GM19099 (cell line): ENCODE results near the gene RAD23A.

Experiments used
- POLR2A ChIP-seq: IDR thresholded peaks from 3 replicates; pipeline ENCODE4 v1.6.1; 2011; ENCODE audit warnings: low read depth; ENCODE audit not compliant: insufficient read length; ENCODE audit errors: extremely low read depth

RAD23A gene

DNA sequence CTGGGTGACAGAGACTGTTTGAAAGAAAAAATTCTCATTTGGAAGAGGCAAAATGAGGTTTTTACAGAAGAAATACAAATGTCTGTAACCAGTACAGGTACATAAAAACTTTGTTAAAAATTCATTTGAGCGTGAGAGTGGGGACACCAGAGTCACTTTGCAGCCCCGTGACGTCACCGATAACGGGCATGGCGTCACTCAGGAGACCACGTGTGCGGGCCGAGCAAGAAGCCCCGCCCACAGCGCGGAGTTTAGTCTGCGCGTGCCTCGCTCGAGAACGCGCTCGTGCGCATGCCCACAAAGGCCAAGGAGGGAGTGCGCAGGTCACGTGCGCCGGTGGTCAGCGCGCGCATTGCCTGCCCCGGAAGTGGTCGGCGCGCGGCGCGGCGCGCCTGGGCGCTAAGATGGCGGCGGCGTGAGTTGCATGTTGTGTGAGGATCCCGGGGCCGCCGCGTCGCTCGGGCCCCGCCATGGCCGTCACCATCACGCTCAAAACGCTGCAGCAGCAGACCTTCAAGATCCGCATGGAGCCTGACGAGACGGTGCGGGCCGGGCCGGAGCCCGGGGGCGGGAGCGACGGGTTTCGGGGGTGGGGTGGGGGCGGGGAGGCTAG lies at the start of gene RAD23A:
Gene RAD23A (plus strand): TSS at position 384 of the 613 bp plus-strand sequence. CDS start 87 bp downstream, at position 471.
- peak; percentile 96 for TF ChIP-seq POLR2A

DNA sequence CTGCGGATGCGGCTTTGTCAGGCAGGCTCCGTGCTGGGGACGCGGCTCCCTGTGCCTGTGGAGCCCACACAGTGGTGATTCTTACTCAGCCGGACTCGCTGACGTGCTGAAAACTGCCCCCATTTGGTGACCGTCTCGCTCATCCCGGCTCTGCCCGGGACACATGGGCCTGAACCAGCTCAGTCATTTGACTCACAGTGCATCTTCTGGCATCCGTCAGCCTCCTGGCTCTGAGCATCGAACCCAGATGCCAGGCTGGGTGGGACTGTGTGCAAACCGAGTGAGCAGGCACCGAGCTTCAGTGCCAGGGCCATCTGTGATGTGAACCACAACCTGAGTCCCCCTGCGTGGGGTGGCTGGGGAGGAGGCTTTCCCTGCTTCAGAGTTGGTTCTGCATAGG lies 49.2 kb upstream of the RAD23A start:
- TF ChIP-seq POLR2A, result no peak

DNA sequence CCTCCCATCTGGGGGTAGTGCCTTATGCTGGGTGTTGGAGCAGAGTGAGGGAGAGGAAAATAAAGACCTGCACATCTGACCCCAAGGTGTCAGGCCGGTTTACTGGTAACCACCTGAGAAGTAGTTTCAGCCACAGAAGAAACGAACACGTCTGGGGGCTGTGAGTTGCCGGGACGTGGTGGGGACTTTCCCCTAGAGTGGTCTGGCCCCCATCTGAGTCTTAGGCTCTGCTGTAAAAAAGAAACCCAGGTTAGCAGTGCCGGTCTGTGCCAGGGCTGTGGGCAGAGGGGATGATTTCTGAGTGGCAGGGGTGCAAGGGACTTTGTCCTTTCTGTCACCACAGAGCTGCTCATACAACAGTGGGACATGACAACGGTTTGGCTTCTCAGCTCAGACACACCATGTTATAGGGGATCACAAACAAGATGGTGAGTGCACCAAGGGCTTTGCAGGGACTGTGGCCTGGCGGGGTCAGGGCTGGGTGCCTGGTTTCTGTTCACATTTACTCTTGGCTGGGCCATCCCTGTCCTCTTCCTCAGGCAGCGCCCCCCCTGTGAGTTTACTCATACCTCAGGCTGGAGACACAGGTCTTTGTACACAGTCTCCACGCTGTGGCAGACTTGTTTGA lies 45.7 kb upstream of the RAD23A start:
- no peak for TF ChIP-seq POLR2A

DNA sequence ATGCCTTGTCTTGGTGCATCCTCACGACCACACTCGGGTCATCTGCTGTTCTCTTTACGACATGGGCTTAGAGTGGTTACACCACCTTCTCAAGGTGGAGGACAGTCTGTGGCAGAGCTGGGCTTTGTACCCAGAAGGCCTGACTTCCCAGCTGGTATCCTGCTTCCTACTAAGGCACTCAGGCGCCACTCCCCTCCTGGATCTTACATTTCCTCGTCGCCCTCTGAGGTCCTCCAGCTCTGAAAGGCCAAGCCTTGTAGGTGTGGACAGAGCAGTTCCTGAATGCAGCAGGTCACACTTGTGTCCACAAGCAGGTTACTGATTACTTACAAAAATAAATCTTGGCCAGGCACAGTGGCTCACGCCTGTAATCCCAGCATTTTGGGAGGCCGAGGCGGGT lies 38.5 kb upstream of the RAD23A start:
- TF ChIP-seq POLR2A, result no peak

DNA sequence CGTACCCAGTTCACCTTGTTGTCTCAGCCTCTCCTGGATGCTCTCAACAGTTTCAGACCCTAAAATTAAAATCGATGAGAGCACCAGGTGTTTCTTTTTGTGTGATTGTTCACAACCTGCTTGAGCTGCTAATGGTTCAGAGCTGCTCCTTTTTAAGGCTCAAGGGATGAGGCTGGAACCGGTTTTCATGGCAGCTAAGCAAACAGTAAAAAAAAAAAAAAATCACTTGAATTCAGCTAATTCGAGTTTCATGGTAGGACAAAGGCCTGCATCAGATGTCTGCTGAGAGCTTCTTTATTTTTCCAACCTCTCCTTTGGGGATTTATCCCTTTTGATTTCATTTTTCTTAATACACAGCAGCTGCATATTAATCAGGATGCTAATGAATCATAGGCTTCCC lies 33.1 kb upstream of the RAD23A start:
- no peak for TF ChIP-seq POLR2A

DNA sequence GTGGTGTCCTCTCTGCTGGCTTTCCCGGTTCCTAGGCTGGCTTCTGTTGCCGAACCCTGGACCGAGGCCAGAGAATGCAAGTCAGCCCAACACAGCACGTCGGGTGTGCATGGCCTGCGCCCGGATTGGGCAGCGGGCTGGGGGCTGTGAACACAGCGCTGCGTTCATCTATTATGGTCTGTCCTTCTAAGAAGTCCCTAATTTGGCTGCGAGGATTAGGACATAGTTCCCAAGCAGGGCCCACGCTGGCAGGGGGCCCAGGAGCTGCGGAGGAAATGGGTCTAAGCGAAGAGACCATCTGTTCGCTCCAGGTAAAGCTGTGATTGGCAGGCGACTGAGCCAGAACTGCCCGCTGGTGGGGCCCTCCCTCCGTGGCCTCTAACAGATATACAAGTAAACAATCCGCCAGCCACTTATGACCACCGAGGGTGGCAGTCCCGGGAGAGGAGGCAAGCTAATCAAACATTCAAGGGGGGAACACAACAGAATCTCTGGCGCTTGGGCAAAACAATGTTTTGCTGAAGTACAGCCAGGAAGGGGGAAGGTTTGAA lies 32.6 kb upstream of the RAD23A start:
- no peak for TF ChIP-seq POLR2A

DNA sequence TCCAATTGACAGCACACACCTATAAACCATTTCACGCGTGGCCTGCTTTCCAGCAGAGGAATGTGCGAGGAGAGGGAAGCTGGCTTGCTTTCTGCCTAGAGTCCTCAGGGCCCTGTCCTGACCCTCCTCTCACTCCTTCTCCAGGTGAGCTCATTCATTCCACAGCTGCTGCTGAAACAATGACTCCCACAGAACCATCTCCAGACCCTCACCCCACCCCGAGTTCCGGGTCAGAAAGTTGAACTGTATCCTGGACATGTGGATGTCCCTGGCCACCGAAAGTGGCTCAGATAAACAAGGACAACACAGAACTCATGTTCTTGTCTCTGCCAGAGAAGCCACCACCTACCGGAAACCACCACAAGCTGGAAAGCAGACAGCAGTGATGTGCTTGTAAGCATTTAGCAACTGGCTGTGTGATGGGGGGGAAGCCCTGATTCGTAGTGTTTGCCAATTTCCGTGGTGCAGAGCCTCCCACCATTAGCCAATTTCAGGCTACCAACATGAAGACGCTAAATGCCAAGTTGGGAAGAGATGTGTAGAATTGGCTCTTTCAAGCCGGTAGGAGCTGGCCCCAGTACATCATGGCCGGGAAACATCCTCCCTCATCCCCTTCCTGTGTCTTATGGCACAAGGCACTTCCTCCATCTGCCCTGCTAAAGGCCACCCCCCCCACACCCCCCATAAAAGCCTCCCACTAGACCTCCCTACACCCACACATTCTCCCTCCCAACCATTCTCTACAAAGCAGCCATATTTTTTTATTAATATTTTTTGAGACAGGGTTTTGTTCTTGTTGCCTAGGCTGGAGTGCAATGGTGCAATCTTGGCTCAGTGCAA lies 31.6 kb upstream of the RAD23A start:
- TF ChIP-seq POLR2A, result no peak

DNA sequence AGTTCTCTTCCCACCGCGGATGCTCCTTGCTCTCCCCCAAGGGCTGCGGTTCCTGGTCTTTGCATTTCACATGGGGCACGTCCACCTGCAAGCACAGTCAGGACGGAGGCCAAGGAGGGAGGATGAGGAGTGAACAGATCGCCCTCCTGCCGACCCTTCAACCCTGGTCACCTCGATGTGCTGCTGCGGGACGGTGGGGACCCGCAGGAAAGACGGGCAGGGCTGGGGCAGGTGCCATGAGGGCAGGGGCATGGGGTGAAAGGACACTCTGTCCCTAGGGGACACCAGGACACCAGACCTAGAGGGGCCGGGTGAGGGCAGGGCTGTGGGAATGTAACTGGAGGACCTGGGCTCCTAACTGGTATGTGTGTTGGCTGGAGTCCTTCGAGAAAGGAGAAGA lies 27.4 kb upstream of the RAD23A start:
- no peak for TF ChIP-seq POLR2A

DNA sequence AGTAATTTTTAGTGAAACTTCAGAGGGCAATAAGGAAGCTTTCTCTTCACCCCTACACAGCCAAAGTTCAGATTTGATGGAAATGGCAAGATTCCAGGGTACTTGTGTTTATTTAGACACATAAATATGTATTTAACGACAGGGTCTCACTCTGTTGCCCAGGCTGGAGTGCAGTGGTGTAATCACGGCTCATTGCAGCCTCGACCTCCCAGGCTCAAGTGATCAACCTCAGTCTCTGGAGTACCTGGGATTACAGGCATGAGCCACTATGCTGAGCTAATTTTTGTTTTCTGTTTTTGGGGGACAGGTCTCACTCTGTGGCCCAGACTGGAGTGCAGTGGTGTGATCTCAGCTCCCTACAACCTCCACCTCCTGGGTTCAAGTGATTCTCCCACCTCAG lies 24.6 kb upstream of the RAD23A start:
- TF ChIP-seq POLR2A, result no peak

DNA sequence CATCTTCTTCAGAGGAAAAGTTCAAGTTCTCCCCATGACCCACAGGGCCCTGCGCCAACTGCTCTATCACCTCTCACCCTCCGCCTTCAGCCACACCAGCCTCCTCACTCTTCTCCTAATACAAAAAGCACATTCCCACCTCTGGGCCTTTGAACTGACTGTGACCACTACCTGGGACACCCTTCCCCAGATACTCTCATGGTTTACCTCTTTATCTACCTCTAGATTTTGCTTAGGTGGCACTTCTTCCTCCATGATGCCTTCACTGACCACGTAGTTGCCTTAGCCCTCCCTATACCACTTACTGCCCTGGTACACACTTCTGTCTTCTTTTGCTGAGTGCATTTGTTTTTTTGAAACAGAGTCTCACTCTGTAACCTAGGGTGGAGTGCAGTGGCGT lies 22.7 kb upstream of the RAD23A start:
- no peak for TF ChIP-seq POLR2A

DNA sequence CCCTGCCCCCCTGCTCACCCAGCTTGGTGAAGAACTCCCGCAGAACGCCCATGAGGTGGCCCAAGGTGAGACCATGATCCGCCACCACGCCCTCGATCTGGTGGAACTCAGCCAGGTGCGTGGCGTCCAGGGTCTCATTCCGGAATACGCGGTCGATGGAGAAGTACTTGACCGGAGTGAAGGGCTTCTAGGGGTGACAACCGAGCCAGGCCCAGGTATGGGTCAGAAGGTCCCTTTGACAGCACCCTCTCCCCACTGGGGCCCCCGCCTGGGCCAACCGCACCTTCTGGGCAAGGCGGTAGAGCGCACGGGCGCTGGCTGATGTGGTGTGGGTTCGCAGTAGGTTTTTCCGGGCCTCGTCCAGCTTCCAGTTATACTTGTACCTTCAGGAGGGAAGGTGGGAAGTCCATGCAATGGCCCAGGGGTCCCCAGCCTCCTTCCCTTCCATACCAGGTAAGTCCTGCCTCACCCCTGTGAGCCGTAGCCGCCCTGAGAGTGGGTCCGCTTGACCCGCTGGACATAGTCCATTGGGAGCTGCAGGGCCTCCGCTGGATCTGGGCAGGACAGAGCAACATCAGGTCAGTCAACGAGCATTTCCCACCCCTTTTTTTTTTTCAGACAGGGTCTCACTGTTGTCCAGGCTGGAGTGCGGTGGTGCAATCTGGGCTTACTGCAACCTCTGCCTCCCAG lies 20.9 kb upstream of the RAD23A start:
- TF ChIP-seq POLR2A, result no peak

DNA sequence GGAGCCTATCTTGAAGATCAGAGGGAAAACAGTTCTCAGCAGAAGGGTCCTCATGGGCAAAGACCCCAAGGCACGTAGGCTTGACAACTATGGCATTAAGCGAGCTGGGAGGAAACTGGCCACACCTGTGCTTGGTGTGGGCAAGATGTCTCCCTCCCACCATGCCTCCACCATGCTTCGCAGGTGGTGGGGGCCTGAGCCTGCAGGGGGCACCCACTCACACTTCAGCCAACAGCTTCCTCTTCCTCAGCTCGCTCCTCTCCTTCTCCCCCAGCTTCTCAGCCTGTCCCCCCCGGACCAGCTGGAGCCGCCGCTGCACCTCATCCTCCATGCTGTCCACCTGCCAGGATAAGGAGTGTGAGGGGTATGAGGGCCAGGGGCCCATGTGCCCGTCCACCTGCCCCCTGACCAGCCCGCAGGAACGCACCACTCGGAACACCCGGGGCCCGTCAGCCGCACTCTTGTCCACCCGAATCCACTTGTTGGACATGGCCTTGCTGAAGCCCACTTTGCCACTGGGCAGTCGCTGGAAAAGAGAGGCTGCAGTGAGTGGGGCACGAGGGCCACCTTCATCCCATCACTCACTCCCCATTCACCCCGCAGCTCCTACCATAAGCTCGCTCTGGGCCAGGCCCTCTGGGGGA lies 15.5 kb upstream of the RAD23A start:
- TF ChIP-seq POLR2A, result no peak

DNA sequence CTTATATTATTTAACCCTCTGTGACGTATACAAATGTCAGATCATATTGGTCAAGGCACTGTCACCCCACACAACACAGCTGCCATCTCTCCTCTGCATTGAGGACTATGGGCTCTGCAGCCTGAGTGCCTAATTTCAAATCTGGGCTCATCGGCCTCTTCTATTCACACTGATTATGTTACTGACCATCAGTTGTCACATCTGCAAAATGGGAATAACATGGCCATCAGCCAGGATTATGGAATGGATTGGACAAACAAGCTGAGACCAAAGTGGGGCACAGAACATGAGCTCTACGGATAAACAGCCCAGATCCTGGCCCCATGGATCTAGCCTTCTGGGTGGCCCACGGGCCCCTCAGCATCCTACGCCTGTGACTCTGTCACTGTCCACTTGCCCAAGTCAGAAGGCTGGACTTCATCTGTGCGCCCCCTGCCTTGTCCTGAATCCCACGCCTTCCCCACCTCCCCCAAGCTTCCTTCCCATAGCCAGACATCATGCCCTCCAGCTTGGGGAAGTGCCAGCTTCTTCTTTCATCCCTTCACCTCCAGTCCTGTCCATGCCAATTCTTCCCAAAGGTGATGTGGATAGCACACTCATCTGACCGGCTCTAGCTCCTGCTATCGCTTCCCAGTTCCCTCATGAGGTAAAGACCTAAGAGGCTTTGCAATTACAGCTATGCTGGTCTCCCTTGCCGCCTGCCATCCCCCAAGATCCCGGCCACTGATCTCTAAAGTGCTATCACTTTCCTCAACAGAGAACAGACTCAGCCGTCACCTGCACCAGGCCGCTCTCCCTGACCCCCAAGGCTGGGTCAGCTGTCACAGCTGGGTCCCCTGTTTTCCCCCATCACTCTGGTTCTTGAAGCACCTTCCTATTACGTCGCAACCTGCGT lies 13.0 kb upstream of the RAD23A start:
- no peak for TF ChIP-seq POLR2A
